Femur (tissue), 1 donor: ENCODE measurements around the gene EFNA2.

ENCODE experiments used
- DNase-seq: peaks from one replicate; pipeline ENCODE4 v3.0.0-alpha.2; 2017

Gene EFNA2

GRCh38 chr19:1284979-1285736 lies 515 bp upstream of the EFNA2 start:
- no peak for DNase-seq

GRCh38 chr19:1286487-1287353 lies 1.0 kb downstream of the EFNA2 start:
- no peak for DNase-seq

- DNase-seq = no peak
Measured at GRCh38 chr19:1287354-1288225, 1.9 kb downstream of the EFNA2 start.

- DNase-seq = no peak
Measured at GRCh38 chr19:1288226-1288612, 2.5 kb downstream of the EFNA2 start.

GRCh38 chr19:1288833-1289685 lies 3.4 kb downstream of the EFNA2 start:
- no peak for DNase-seq

- no peak for DNase-seq
Measured at GRCh38 chr19:1289686-1290025, 4.0 kb downstream of the EFNA2 start.

- DNase-seq = no peak
Measured at GRCh38 chr19:1290196-1290702, 4.6 kb downstream of the EFNA2 start.

GRCh38 chr19:1290703-1291651 lies 5.3 kb downstream of the EFNA2 start:
- no peak for DNase-seq

GRCh38 chr19:1291761-1292418 lies 6.2 kb downstream of the EFNA2 start:
- DNase-seq = no peak

- DNase-seq = no peak
Measured at GRCh38 chr19:1292419-1293151, 6.9 kb downstream of the EFNA2 start.

GRCh38 chr19:1293782-1294604 lies 8.3 kb downstream of the EFNA2 start:
- no peak for DNase-seq

GRCh38 chr19:1294688-1295087 lies 9.0 kb downstream of the EFNA2 start:
- no peak for DNase-seq

GRCh38 chr19:1295169-1296012 lies 9.7 kb downstream of the EFNA2 start:
- no peak for DNase-seq

- DNase-seq = no peak
Measured at GRCh38 chr19:1296078-1296477, 10.4 kb downstream of the EFNA2 start.

- no peak for DNase-seq
Measured at GRCh38 chr19:1296575-1297271, 11.1 kb downstream of the EFNA2 start.

GRCh38 chr19:1298235-1298634 lies 12.6 kb downstream of the EFNA2 start:
- no peak for DNase-seq

- DNase-seq = no peak
Measured at GRCh38 chr19:1299801-1300200, 14.1 kb downstream of the EFNA2 start.
